ENCODE data around the gene OLIG3.
A peak's percentile ranks its signal among the peaks of the same experiment; 100 is the strongest.

OLIG3 gene

GRCh38 chr6:137495703-137496336, 1.6 kb upstream of the OLIG3 start:
- Histone ChIP-seq H3K4me1 (ENCODE audit: insufficient read depth, insufficient read length) (peaks cover 8% of the 10 kb centered on the region), H3K27me3 (ENCODE audit: insufficient read depth, insufficient read length) (peaks cover 99% of the 10 kb centered on the region), H3K9ac (ENCODE audit: insufficient read length, low read depth) (peak overlapping the region; percentile 64), H3K9me3 (ENCODE audit: insufficient read depth, low read length) (no peaks in the 10 kb centered on the region), H3K4me3 (ENCODE audit: insufficient read length, low read depth) (peak overlapping the region; percentile 22), H3K36me3 (ENCODE audit: insufficient read depth, insufficient read length, low read length) (no peaks in the 10 kb centered on the region)
- TF ChIP-seq SUZ12 (IDR thresholded peaks at IDR 0.05; ENCODE audit: extremely low read depth, insufficient read depth, insufficient read length) (no peak), ZNF274 (IDR thresholded peaks at IDR 0.05; ENCODE audit: low read depth, low read length) (no peak), YY1 (IDR thresholded peaks at IDR 0.05; ENCODE audit: insufficient read depth, insufficient read length) (no peak)
- no peak for DNase-seq (ENCODE audit: low read depth, low spot score)

GRCh38 chr6:137494988-137495702, 951 bp upstream of the OLIG3 start:
- H3K9me3 ChIP-seq (ENCODE audit: insufficient read depth, low read length): no peaks in the 10 kb centered on the region
- peak overlapping the region; percentile 15 for H3K4me3 ChIP-seq (ENCODE audit: insufficient read length, low read depth)
- no peaks in the 10 kb centered on the region for H3K36me3 ChIP-seq (ENCODE audit: insufficient read depth, insufficient read length, low read length)
- peak overlapping the region; percentile 32 for H3K9ac ChIP-seq (ENCODE audit: insufficient read length, low read depth)
- TF ChIP-seq SUZ12 (IDR thresholded peaks at IDR 0.05; ENCODE audit: extremely low read depth, insufficient read depth, insufficient read length): no peak
- TF ChIP-seq ZNF274 (IDR thresholded peaks at IDR 0.05; ENCODE audit: low read depth, low read length): no peak
- no peak for TF ChIP-seq YY1 (IDR thresholded peaks at IDR 0.05; ENCODE audit: insufficient read depth, insufficient read length)
- no peak for DNase-seq (ENCODE audit: low read depth, low spot score)
- H3K4me1 ChIP-seq (ENCODE audit: insufficient read depth, insufficient read length): peaks cover 8% of the 10 kb centered on the region
- peaks cover 99% of the 10 kb centered on the region for H3K27me3 ChIP-seq (ENCODE audit: insufficient read depth, insufficient read length)

GRCh38 chr6:137493218-137494038, 766 bp downstream of the OLIG3 start:
- Histone ChIP-seq H3K9ac (ENCODE audit: insufficient read length, low read depth) (peak overlapping the region; percentile 70), H3K4me1 (ENCODE audit: insufficient read depth, insufficient read length) (peaks cover 8% of the 10 kb centered on the region), H3K36me3 (ENCODE audit: insufficient read depth, insufficient read length, low read length) (no peaks in the 10 kb centered on the region), H3K9me3 (ENCODE audit: insufficient read depth, low read length) (no peaks in the 10 kb centered on the region), H3K27me3 (ENCODE audit: insufficient read depth, insufficient read length) (peaks cover 99% of the 10 kb centered on the region), H3K4me3 (ENCODE audit: insufficient read length, low read depth) (peak overlapping the region; percentile 39)
- TF ChIP-seq YY1 (IDR thresholded peaks at IDR 0.05; ENCODE audit: insufficient read depth, insufficient read length): no peak
- TF ChIP-seq SUZ12 (IDR thresholded peaks at IDR 0.05; ENCODE audit: extremely low read depth, insufficient read depth, insufficient read length): peak; percentile 95
- DNase-seq (ENCODE audit: low read depth, low spot score): no peak

GRCh38 chr6:137492289-137493217, 1.6 kb downstream of the OLIG3 start:
- Histone ChIP-seq H3K27me3 (ENCODE audit: insufficient read depth, insufficient read length) (peaks cover 99% of the 10 kb centered on the region), H3K4me1 (ENCODE audit: insufficient read depth, insufficient read length) (peaks cover 11% of the 10 kb centered on the region), H3K9ac (ENCODE audit: insufficient read length, low read depth) (no peak overlapping the region), H3K9me3 (ENCODE audit: insufficient read depth, low read length) (no peaks in the 10 kb centered on the region), H3K4me3 (ENCODE audit: insufficient read length, low read depth) (peak overlapping the region; percentile 39), H3K36me3 (ENCODE audit: insufficient read depth, insufficient read length, low read length) (no peaks in the 10 kb centered on the region)
- no peak for DNase-seq (ENCODE audit: low read depth, low spot score)
- TF ChIP-seq YY1 (IDR thresholded peaks at IDR 0.05; ENCODE audit: insufficient read depth, insufficient read length): no peak
- no peak for TF ChIP-seq SUZ12 (IDR thresholded peaks at IDR 0.05; ENCODE audit: extremely low read depth, insufficient read depth, insufficient read length)
- TF ChIP-seq ZNF274 (IDR thresholded peaks at IDR 0.05; ENCODE audit: low read depth, low read length): no peak

GRCh38 chr6:137491478-137491877, 2.7 kb downstream of the OLIG3 start:
- no peaks in the 10 kb centered on the region for H3K9me3 ChIP-seq (ENCODE audit: insufficient read depth, low read length)
- no peak overlapping the region for H3K4me3 ChIP-seq (ENCODE audit: insufficient read length, low read depth)
- no peaks in the 10 kb centered on the region for H3K36me3 ChIP-seq (ENCODE audit: insufficient read depth, insufficient read length, low read length)
- H3K27me3 ChIP-seq (ENCODE audit: insufficient read depth, insufficient read length): peaks cover 99% of the 10 kb centered on the region
- TF ChIP-seq ZNF274 (IDR thresholded peaks at IDR 0.05; ENCODE audit: low read depth, low read length): no peak
- no peak for TF ChIP-seq YY1 (IDR thresholded peaks at IDR 0.05; ENCODE audit: insufficient read depth, insufficient read length)
- TF ChIP-seq SUZ12 (IDR thresholded peaks at IDR 0.05; ENCODE audit: extremely low read depth, insufficient read depth, insufficient read length): no peak
- H3K9ac ChIP-seq (ENCODE audit: insufficient read length, low read depth): no peak overlapping the region
- no peak for DNase-seq (ENCODE audit: low read depth, low spot score)
- H3K4me1 ChIP-seq (ENCODE audit: insufficient read depth, insufficient read length): peaks cover 9% of the 10 kb centered on the region

- DNase-seq (ENCODE audit: low read depth, low spot score): no peak
- TF ChIP-seq SUZ12 (IDR thresholded peaks at IDR 0.05; ENCODE audit: extremely low read depth, insufficient read depth, insufficient read length) (no peak), YY1 (IDR thresholded peaks at IDR 0.05; ENCODE audit: insufficient read depth, insufficient read length) (no peak), ZNF274 (IDR thresholded peaks at IDR 0.05; ENCODE audit: low read depth, low read length) (no peak)
- Histone ChIP-seq H3K36me3 (ENCODE audit: insufficient read depth, insufficient read length, low read length) (no peaks in the 10 kb centered on the region), H3K4me3 (ENCODE audit: insufficient read length, low read depth) (no peak overlapping the region), H3K4me1 (ENCODE audit: insufficient read depth, insufficient read length) (peaks cover 6% of the 10 kb centered on the region), H3K27me3 (ENCODE audit: insufficient read depth, insufficient read length) (peaks cover 99% of the 10 kb centered on the region), H3K9me3 (ENCODE audit: insufficient read depth, low read length) (no peaks in the 10 kb centered on the region), H3K9ac (ENCODE audit: insufficient read length, low read depth) (no peak overlapping the region)
Measured at GRCh38 chr6:137490961-137491360, 3.2 kb downstream of the OLIG3 start.

Data from NT2/D1 (cell line).